ENCODE results near the gene TMEM132D.

DNA sequence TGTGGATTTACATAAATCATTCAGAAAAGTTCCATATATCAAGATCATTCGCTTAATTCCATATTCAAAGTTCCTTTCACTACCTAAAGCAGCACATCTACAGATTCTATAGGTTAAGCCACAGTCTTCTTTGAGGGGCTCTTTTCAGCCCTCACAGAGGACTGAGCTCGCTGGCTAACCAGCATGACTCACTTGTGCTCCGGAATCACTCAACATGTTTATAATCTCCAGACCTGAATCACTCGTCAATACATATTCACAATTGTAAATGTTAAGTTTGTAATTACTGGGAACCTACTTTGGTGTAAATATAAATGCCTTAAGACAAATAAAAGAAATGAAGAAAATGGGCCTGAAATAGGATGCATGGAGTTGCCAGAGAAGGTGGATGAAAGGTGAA is 315.7 kb downstream of the TMEM132D start:
- TF ChIP-seq POLR2A (IDR thresholded peaks at IDR 0.05; ENCODE audit: low read depth, low read length) (no peak), POLR2AphosphoS5 (IDR thresholded peaks at IDR 0.05; ENCODE audit: low read depth, low read length) (no peak)

Data from GM12892 (cell line).